GM18867 (cell line): ENCODE data around the gene GSG1L.

ENCODE experiments used
- ATAC-seq: cut with Tn5 transposase; IDR thresholded peaks from one replicate; pipeline ENCODE4 v1.9.1; 2021; ENCODE audit warnings: mild to moderate bottlenecking, moderate library complexity; ENCODE audit not compliant: unreplicated experiment

The GSG1L gene

DNA sequence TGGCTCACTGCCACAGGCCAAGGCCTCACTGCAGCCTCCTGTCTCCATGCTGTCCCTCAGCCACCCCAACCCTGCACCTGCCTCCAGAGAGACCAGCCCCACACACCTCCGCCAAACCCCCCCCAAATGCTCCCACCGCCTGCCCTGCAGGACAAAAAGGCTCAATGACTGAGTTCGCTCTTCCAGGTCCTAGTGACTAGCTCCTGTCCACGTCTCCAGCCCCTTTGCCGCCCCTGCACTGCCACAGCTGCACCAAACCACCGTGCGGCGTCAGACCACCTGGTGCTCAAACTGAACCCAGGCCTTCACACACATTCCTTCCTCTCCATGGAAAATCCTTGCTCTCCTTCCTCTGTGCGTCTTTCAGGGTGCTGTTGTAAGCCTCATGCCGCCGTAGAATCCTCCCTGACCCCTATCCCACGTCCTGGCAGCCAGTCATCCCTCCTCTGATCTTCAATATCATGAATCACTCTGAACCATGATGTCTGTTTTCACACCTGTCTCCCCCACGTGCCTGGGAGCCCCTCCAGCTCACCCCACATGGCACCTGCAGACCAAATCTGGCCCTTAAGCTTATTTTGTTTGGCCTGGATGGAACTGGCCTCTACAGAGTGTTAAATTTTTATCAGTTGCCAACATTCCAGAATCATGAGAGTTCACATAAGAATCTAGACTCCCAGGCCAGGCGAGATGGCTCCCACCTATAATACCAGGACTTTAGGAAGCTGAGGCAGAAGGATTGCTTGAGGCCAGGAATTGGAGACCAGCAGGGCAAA is 4.3 kb upstream of the GSG1L start:
- no peak for ATAC-seq

DNA sequence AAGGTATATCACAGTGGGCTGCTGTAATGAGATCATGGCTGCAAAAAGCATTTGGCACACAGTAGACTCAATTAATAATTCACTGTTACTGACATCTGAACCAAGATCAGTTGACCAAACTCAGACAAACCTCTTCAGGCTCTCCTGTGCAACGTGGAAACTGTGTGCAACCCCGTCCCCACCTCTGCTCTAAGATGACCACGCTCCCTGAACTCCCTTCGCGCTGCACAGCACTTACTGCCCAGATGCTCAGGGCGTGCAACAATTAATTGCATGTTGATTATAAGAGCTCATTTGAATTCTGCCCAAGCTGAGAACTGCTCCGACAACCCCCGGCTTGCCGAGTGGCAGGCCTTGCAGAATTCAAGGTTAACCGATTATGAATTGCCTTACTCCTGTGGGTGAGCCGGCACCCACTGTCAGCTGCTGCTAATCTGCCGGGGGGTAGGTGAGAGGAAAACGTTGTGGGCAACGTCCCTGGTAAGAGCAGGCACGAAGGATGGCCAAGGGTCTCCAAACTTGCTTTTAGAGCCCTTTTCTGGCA is 1.3 kb upstream of the GSG1L start:
- ATAC-seq, result no peak

DNA sequence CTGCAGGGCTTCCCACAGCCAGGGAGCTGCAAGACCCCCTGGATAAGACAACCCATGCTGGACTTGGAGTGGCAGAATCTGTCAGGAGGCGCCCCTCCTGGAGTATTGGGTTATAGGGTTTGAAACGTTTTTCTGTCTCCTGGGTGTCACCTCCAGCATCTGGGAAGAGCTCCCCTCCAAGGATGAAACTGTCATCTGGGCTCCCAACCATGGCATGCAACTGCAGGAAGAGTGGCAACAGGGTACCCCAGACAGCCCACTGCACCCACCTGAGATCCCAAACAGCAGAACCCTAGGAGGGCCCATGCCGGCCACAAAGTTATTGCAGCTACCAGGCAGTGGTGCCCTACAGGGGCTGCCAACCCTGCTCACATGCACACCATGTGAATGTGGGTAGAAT is 636 bp upstream of the GSG1L start:
- no peak for ATAC-seq

DNA sequence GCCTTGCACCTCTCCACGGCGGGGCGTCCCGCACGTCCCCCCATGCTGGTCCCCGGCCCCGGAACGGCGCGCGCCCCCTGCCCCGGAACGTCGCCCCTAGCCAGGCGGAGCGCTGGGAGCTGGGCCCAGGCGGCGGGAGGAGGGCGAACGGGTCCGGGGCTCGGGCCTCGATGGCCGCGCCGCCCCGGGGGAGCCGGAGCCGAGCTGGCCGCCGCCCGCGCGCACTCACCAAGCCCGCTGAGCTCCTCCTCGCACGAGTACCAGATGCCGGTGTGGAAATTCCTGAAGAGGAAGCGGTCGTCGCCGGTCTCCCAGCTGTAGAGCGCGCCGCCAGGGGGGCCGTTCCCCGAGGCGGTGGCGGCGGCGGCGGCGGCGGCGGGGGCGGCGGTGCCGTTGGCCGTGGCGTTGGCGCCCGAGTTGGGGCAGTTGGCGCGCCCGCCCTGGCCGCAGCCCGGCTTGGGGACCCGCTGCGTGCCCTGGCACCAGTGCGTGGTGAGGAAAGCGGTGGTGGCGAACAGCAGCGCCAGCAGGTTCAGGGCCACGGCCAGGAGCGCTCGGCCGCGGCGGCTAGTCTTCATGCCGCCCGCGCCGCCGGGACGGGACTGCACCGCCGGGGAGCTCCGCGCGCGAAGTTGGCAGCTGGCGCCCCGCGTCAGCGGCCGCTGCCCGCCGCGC is 530 bp downstream of the GSG1L start:
- ATAC-seq, result no peak

DNA sequence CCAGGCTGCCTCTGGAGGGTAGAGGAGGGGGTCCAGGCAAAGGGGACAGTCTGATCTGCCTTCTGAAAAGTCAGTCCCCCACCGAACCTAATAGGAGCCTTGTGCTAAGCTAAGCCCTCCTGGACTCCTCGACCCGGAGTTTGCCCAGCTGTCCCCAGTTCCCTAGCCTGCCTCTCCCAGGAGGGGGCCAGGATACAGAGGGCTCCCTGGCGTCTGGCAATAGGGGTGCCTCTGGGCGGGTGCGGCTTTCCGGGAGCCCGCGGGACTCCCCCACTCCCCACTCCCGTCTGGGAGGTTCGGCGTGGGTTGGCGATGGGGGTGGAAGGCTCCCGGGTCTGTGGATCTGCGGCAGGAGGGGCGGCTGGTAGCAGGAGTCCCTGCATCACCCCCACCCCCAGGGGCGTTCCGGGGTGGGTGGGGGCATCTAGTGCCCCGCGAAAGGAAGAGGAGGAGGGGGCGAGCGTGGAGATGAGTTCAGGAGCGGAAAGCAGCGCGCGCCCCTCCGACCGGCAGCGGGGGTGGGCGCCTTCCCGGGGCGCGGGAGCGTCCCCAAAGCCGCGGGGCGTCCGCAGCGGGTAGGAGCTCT is 1.2 kb downstream of the GSG1L start:
- no peak for ATAC-seq

DNA sequence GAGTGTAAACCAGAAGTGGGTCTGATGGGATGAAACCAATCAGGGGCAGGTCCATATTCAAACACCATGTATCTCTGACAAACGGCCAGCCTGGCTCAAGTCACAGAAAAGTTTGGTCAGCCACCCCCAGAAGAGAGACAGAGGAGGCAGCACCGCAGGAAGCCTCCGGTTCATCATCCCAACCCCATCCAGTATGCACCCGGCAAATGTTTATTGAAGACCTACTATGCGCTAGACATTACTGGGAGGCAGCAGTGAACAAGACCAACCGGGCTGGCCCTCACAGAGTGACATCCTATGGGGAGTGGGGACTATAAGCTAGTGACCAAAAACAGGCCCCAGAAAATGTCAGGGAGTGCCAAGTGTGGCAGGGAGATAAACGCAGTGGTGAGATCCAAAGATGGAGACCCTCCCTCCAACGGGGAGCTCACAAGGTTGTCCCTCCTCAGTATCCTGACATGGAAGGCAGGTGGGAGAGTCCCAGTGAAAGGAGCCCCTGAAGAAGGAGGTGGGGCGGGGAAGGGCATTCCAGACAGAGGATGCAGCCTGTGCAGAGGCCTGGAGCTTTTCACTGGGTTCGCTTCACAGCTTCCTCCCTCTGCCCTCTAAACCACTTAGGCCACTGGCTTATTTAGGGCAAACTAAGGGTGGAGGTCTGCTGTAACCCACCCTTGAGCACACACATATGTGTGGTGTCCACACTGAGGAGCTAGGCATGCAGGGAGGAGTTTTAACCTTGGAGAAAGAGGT is 2.0 kb downstream of the GSG1L start:
- ATAC-seq, result no peak

DNA sequence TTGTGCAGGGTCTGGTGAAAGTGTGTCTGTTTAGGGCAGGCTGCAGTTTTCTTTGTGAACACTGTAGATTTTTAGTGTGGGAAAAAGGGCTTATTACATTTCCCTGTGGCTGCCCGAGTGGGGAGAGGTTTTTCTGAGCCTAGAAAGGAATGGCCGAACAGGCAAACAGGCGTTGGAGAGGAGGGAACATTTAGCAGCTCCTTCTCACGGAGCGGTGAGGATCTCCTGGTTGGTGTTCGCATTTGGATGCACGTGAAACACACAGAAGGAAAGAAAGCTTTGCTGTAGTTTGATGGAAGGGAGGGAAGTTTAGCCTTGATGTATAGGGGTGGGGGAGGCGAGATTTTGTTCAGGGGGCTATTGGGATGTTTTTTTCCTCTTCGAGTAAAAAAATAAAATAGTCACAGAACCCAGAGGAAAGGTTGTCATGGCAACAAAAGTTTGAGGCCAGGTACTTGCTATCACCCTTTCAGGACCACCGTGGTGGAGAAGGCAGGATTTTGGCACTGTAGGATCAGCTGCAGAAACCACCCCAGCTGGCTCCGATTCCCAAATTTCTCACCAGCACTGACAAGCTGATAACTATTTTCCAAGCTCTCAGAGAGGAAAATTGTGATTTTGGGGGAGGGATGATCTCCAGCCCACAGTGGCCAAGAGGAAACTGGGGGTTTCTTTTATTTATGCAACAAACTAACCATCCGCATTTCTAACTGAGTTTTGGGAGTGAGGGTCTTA is 3.5 kb downstream of the GSG1L start:
- no peak for ATAC-seq

DNA sequence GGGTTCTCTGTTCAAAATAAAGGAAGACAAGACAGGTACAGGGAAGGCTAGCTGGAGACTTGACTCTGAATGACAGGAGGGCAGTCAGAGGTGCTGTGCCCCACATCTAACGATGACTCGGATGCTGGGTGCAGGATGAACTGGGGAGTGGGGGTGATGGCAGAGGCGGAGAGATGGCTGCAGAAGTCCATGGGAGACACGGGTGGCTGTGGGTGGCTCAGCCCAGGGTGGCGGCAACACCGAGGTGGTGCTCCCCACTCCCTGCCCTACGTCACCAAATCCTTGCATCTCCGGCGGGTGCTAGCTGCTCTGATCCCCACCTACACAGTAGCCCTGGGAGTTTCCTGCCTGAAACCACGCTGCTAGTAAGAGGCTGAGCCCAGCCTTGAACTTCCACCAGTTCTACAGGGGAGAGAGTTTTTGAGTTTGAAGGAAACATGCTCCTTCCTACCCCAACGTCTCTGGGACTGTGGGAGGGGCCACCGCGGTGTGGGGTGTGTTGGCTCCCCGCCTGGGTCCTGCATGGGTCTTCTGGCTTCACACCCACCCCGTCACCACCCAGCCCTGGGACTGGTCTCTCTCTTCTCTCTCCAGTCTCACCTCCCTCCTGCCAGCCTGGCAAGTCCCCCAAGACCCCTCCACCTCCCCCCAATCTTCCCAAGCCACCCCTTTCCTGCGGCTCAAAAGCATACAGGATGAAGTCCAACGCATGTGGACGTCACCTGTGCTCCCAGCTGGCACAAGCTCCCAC is 4.5 kb downstream of the GSG1L start:
- ATAC-seq, result no peak

DNA sequence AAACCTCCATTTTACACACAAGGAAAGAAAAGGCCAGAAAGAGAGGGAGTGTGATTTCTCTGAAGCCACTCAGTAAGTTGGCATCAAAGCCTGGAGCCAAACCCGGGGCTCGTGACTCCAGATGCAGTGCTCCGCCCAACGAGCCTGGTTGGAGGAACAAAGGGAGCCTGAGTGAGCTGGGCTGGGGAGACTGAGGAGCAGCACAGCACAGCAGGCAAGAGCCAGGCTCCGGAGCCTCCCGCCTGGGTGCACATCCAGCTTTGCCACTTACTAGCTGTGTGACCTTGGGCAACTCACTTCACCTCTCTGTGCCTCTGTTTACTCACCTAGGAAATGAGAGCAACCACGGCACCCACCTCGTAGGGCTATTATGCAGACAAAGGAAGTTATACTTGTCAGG is 5.6 kb downstream of the GSG1L start:
- ATAC-seq, result no peak

DNA sequence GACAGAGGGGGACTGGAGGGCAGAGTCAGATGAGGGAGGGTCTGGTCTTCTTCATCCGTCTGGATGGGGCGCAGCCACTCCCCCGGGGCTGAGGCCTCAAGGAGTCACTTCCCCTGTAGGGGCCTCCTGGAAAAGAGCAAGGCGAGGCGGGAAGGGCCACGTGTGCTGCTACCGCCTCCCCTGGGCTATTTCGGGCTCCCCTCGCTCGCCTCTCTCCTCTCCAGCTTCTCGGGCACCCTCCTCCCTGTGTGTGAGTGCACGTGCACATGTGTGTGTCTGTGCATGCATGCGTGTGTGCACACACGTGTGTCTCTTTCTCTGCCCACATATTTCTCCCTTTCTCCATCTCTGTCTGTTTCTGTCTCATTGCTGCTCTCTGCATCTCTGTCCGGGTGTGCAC is 10.1 kb downstream of the GSG1L start:
- no peak for ATAC-seq

DNA sequence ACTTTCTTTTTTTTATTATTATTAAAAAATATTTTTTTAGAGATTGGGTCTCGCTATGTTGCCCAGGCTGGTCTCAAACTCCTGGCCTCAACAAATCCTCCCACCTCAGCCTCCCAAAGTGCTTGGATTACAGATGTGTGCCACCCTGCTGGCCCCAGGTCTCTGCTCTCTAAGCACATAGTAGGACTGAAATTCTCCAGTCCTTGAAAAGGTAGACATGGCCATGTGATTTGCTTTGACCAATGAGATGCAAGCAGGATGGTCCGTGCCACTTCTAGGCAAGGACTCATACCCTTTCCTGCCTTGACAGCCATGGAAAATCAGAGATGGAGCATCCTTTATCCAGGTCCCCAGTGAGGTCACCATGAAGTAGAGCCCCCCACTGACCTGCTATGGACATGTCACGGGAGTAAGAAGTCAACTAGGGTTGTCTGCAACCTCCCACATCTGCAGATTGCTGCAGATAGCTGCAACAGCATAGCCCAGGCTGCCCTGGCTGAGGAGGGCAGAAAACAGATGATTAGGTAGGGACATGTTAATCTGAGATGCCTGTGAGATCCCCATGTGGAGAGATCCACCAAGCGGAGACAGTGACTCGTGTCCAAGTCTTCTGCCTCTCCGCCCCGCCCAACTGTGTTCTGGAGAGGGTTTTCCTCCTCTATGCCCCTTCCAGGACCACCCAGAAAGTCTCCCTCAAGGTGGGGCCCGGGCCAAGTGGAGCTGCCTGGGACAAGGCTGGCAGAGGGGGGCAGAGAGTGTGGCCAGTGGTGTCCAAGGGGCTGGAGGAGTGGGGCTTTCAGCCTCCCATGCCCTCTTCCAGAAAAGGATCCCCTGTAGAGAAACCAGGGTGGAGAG is 11.0 kb downstream of the GSG1L start:
- ATAC-seq, result no peak

DNA sequence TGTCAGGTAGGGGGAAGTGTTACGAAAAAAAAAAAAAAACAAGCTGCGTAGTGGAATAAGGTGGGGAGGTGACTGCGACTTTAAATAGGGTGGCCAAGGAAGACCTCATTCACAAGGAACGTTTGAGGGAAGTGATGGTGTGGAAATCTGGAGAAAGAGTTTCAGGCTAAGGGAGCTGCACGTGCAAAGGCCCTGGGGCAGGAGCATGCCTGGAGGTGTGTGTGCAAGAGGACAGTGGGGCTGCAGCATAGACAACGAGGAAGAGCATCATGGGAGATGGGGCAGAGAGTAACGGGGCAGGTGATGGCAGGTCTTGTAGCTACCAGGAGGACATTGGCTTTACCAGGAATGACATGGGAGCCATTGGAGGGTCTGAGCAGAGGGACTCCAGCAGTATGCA is 12.0 kb downstream of the GSG1L start:
- ATAC-seq, result no peak

DNA sequence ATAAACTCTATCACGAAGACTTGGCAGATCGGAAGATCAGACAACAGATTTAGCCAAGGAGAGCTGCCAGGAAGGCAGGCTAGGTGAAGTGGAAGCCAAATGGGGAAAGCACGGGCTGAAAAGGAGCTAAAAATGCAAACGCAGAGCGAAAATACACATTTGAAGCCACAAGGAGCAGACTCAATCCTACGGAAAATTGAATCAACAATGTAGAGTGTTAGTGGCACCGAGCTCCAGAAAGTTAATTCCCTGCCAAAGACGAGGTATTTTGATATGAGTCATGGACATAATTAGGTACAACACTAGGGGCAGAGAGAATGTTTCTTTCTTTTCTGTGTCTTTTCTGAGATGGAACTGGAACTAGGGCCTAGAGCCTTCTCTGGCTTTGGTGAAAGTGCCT is 20.7 kb downstream of the GSG1L start:
- no peak for ATAC-seq

DNA sequence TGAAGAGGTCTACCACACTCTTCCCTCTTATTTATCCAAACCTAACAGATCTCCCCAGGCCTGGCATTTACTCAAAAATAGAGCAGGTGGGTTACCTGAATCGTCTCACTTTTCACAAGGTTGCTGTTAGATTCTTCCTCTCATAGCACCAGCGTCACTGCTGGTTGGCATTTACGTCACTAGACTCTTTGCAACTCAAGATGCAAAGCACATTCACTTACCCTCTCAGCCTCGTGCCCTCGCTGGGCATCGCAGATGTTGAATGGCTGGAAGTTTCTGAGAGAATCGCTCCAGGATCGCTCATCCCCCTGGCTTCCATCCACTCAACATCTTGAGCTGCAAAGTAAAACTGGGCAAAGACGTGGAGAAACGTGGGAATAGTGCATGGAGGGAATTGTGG is 21.9 kb downstream of the GSG1L start:
- ATAC-seq, result no peak

DNA sequence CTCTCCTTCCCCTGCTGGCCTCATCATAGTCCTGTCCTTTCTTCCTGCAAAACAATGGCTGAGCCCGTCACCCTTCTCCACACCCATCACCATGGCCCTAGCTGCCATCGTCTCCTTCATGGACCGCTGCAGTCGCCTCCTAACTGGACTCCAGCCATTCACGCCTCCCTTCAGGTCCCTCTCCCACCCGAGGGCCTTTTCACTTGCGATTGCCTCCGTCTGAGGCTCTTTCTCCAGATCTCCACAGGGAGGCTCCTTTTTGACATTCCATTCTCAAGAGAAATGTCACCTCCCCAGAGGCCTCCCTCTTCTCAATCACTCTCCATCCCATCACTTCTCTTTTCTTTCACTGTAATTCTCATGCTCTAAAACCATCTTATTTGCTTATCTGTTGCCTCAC is 23.5 kb downstream of the GSG1L start:
- no peak for ATAC-seq

DNA sequence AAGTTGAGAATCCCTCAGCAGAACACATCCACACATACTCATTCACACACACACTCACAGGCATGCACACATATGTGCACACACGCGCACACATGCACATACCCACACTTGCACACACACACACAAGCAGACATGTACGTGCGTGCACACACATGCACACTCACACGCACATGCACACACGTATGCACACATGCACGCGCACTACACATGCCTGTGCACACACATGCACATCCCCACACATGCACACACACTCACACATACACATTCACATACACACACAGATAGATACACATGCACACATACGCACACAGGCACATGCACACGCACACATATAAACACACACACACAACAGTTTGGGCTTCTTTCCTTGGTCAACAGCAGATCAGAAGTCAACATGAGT is 24.0 kb downstream of the GSG1L start:
- ATAC-seq, result no peak

DNA sequence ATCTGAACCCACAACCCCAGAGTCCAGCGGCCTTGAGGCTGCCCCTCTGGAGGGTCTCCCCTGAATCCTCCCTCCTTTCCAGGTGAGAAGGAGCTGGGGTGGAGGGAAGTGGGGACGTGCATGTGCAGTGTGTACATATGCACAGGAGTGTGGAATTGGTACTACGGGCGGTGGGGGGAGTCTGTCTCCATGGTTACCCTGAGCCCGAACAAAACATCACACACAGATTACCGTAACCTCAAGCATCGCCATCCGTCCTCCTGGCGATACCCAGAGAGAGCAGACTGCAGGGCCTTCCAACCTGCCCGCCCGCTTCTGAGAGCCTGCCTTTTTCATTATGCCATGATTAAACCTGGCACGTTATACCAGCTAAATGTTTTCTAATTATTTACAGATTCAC is 25.1 kb downstream of the GSG1L start:
- no peak for ATAC-seq

DNA sequence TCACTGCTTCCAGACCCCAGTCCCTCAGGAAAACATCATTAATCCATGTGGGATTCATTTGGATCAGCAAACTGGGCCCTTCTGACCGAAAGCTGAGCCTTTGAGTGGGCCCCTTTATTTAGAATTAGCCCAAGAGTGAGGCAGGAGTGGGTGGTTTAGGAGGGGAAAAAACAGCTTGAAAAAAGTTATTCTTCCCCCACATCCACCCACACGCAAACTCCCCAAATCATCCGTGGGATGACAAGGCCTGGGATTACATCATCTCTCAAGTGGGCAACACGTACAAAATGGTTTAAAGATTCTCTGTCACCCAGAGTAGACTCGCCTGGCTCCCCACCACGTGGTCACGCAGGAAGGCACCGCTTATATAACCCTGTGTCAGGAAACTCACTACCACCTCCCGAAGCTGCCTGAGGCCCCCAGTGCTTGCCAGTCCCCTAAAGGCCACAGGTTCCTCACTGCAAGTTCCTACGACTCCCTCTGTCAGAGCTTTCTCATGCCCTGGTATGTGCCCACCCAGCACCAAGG is 27.6 kb downstream of the GSG1L start:
- ATAC-seq, result no peak

DNA sequence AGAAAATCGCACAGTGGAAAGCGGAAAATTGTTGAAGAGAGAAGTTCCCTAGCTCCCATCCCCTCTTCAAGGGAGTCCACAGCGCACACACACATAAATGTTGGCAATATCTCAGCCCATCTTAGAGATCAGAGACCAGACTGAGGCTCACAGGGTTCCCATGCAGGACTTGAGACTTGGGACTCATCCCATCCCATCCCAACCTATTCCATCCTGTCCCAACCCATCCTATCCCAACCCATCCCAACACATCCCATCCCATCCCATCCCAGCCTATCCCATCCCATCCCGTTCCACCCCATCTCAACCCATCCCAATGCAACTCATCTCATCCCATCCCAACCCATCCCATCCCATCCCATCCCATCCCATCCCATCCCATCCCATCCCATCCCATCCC is 29.6 kb downstream of the GSG1L start:
- ATAC-seq, result no peak
